Activated CD8-positive, alpha-beta T cell treated with anti-CD3 and anti-CD28 coated beads for 36 hours (primary cell): ENCODE data around the gene GRIP1. TPM values are rescaled to one million over a fixed set of nuclear protein-coding genes. Genes with fewer than 3 reads are reported as not detected.
A peak's percentile ranks its signal among the peaks of the same experiment; 100 is the strongest.

Experiments used
- ATAC-seq: fragments of 200-7000 bp; cut with Tn5 transposase; one replicate; pipeline ENCODE4 v1.10.0; 2021; ENCODE audit warnings: mild to moderate bottlenecking, moderate library complexity
- CTCF ChIA-PET: fragments of 350-600 bp; sonication (Branson Sonifier 250); formaldehyde crosslinking; loops from one replicate; lab custom pipeline; 2021; ENCODE audit warnings: antibody characterized with exemption; lab: Charles Lee
- POLR2A ChIA-PET: fragments of 350-600 bp; sonication (Branson Sonifier 250); formaldehyde crosslinking; loops from one replicate; lab custom pipeline; 2021; ENCODE audit warnings: antibody characterized with exemption; lab: Charles Lee
- DNase-seq: peaks from one replicate; pipeline ENCODE4 v3.0.0-alpha.2; 2020
- H3K27ac Mint-ChIP-seq: one replicate; pipeline ENCODE4 v1.8.0; 2021; ENCODE audit warnings: mild to moderate bottlenecking, mixed read lengths
- H3K27me3 Mint-ChIP-seq: one replicate; pipeline ENCODE4 v1.8.0; 2021; ENCODE audit warnings: mixed read lengths
- H3K36me3 Mint-ChIP-seq: one replicate; pipeline ENCODE4 v1.8.0; 2021; ENCODE audit warnings: low read depth, mixed read lengths
- H3K4me1 Mint-ChIP-seq: one replicate; pipeline ENCODE4 v1.8.0; 2021; ENCODE audit warnings: low read depth, mixed read lengths
- H3K4me3 Mint-ChIP-seq: one replicate; pipeline ENCODE4 v1.8.0; 2021; ENCODE audit warnings: mild to moderate bottlenecking, moderate library complexity, mixed read lengths
- H3K9me3 Mint-ChIP-seq: one replicate; pipeline ENCODE4 v1.8.0; 2021; ENCODE audit warnings: mixed read lengths
- CTCF ChIP-seq: fragments of 200-600 bp; IDR thresholded peaks from one replicate; pipeline ENCODE4 v1.8.0; 2022; ENCODE audit warnings: antibody characterized with exemption, mild to moderate bottlenecking
- intact Hi-C: fragments of 100-400 bp; cut with micrococcal nuclease; formaldehyde crosslinking; loops from one replicate; pipeline ENCODE4 v1.10.0; 2022
- total RNA-seq, 2 experiments: library from RNA; stranded (reverse); gene quantifications; one replicate each; pipeline ENCODE4 v1.2.3, GENCODE V29; 2021

Gene GRIP1
- total RNA-seq, 2 experiments from 2014 or later = 0.51 to 0.61 TPM

GRCh38 chr12:66713984-66714383 lies 35.1 kb upstream of the GRIP1 start:
- Mint-ChIP-seq H3K36me3 (peaks cover 2% of the 10 kb centered on the region), H3K9me3 (no peaks in the 10 kb centered on the region), H3K4me1 (peaks cover 34% of the 10 kb centered on the region), H3K27ac (no peak overlapping the region), H3K4me3 (peak overlapping the region; percentile 26), H3K27me3 (no peaks in the 10 kb centered on the region)
- DNase-seq (no peak), ATAC-seq (no peak)
- TF ChIP-seq CTCF = no peak
- ChIA-PET CTCF (no interaction called here), POLR2A (no interaction called here)
- intact Hi-C loops = loop anchor here (5.0 kb wide), 1 partner anchor 148 kb away; no protein-coding TSS in a partner anchor

GRCh38 chr12:66709893-66710292 lies 31.0 kb upstream of the GRIP1 start:
- H3K9me3 Mint-ChIP-seq = no peaks in the 10 kb centered on the region
- POLR2A ChIA-PET = no interaction called here
- DNase-seq (no peak), ATAC-seq (no peak)
- no peaks in the 10 kb centered on the region for H3K36me3 Mint-ChIP-seq
- H3K4me1 Mint-ChIP-seq = peaks cover 30% of the 10 kb centered on the region
- no peaks in the 10 kb centered on the region for H3K27me3 Mint-ChIP-seq
- CTCF ChIA-PET = interaction anchor here (1.1 to 3.5 kb wide), 14 partner anchors 9 to 151 kb away, joined by 3 to 19 read pairs (median 6); no protein-coding TSS in a partner anchor
- H3K27ac Mint-ChIP-seq = no peak overlapping the region
- no peak for TF ChIP-seq CTCF
- intact Hi-C loops = loop anchor here (5.0 kb wide), 1 partner anchor 152 kb away; no protein-coding TSS in a partner anchor
- H3K4me3 Mint-ChIP-seq = no peak overlapping the region

GRCh38 chr12:66709457-66709773 lies 30.5 kb upstream of the GRIP1 start:
- H3K36me3 Mint-ChIP-seq = no peaks in the 10 kb centered on the region
- peak overlapping the region; percentile 7 for H3K4me3 Mint-ChIP-seq
- peak overlapping the region; percentile 47 for H3K27ac Mint-ChIP-seq
- DNase-seq (no peak), ATAC-seq (peak; percentile 10)
- CTCF ChIA-PET = interaction anchor here (0.9 to 3.5 kb wide), 21 partner anchors 9 to 430 kb away, joined by 3 to 19 read pairs (median 4); no protein-coding TSS in a partner anchor
- H3K27me3 Mint-ChIP-seq = no peaks in the 10 kb centered on the region
- H3K9me3 Mint-ChIP-seq = no peaks in the 10 kb centered on the region
- POLR2A ChIA-PET = no interaction called here
- intact Hi-C loops = no loop called here
- H3K4me1 Mint-ChIP-seq = peaks cover 26% of the 10 kb centered on the region
- no peak for TF ChIP-seq CTCF

GRCh38 chr12:66708704-66709456 lies 30.0 kb upstream of the GRIP1 start:
- DNase-seq (no peak), ATAC-seq (peak; percentile 30)
- ChIA-PET POLR2A (interaction anchor here (0.7 kb wide), 2 partner anchors 105 to 185 kb away, joined by 3 to 4 read pairs; no protein-coding TSS in a partner anchor), CTCF (interaction anchor here (0.7 to 3.5 kb wide), 28 partner anchors 10 to 478 kb away, joined by 3 to 19 read pairs (median 3); no protein-coding TSS in a partner anchor)
- TF ChIP-seq CTCF = peak; percentile 65
- peak overlapping the region; percentile 7 for H3K4me3 Mint-ChIP-seq
- peak overlapping the region; percentile 47 for H3K27ac Mint-ChIP-seq
- no peaks in the 10 kb centered on the region for H3K9me3 Mint-ChIP-seq
- no peaks in the 10 kb centered on the region for H3K27me3 Mint-ChIP-seq
- intact Hi-C loops = no loop called here
- no peaks in the 10 kb centered on the region for H3K36me3 Mint-ChIP-seq
- peaks cover 26% of the 10 kb centered on the region for H3K4me1 Mint-ChIP-seq
